ENCODE data around the gene AFF1.

- TF ChIP-seq POLR2A (IDR thresholded peaks at IDR 0.05; ENCODE audit: low read length) (no peak), GATA1 (IDR thresholded peaks at IDR 0.05; ENCODE audit: low read depth, low read length) (no peak)
Observed at GRCh38 chr4:87025614-87026041, 90.8 kb downstream of the AFF1 start.

Measured in erythroblast (primary cell).